IPS-15b (cell line): ENCODE measurements around the gene ZNF319.
A peak's percentile ranks its signal among the peaks of the same experiment; 100 is the strongest.
"Not testable (repeated sequence)": the region's sequence is repeated elsewhere in the genome, so short reads cannot be mapped to it uniquely, and the experiment has no call there.

Source experiments
- H3K27me3 ChIP-seq: one replicate; pipeline ENCODE4 v1.6.1; 2013; ENCODE audit warnings: low read length; ENCODE audit not compliant: control insufficient read depth, insufficient read depth
- H3K36me3 ChIP-seq: one replicate; pipeline ENCODE4 v1.6.1; 2013; ENCODE audit warnings: low read length; ENCODE audit not compliant: control insufficient read depth, insufficient read depth
- H3K4me1 ChIP-seq: one replicate; pipeline ENCODE4 v1.6.1; 2013; ENCODE audit warnings: mild to moderate bottlenecking, low read length; ENCODE audit not compliant: control insufficient read depth, insufficient read depth
- H3K4me3 ChIP-seq: one replicate; pipeline ENCODE4 v1.5.1; 2013; ENCODE audit warnings: low read depth, low read length
- H3K9ac ChIP-seq: one replicate; pipeline ENCODE4 v1.6.1; 2013; ENCODE audit warnings: low read depth, mild to moderate bottlenecking, low read length
- H3K9me3 ChIP-seq: one replicate; pipeline ENCODE4 v1.6.1; 2013; ENCODE audit warnings: mild to moderate bottlenecking, low read length; ENCODE audit not compliant: control insufficient read depth, insufficient read depth

Gene ZNF319

DNA sequence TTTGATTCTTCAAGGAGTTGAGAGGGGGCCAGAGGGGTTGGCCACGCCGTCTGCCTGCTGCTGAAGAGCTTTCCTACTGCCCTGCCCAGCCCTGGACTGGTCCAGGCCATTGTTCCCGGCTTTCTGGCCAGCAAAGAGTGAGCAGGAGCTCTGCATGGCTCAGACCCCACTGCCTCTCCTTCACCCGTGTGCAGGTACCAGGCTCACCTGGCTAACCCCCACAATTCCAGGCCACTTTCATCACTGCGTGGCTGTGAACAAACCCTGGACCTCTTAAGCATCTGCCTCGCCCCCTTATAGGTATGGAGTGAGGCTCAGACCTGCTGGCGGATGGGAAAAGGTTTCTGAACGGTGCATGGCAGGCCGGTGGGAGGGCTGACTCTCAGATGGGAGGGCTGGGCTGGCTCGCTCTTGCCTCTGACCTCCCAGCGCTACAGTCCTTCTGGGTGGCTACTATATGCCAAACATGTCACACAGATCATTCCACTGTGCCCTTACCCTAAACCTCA is 8.9 kb downstream of the ZNF319 start:
- Histone ChIP-seq H3K4me3 (no peak overlapping the region), H3K36me3 (peaks cover 6% of the 10 kb centered on the region), H3K4me1 (no peaks in the 10 kb centered on the region), H3K9me3 (no peaks in the 10 kb centered on the region), H3K27me3 (peaks cover 8% of the 10 kb centered on the region), H3K9ac (no peak overlapping the region)

DNA sequence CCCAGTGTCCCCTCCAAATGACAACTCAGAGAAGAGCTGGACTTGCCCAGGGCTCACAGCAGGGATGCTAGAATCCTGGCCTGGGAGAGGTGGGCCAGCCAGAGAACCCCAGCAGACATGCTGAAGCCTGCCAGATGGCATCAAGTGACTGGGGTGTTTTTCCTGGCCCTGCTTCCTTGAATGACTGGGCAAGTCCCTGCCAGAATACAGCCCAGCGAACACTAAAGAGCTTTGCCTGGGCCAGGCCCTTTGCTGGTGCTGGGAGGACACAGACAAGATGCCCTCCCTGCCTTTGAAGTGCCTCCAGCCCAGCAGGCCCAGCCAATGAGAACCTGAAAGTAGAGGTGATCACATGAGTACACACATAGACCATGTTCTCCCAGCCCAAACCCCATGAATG is 11.5 kb downstream of the ZNF319 start:
- Histone ChIP-seq H3K4me1 (no peaks in the 10 kb centered on the region), H3K9ac (no peak overlapping the region), H3K27me3 (peaks cover 29% of the 10 kb centered on the region), H3K4me3 (no peak overlapping the region), H3K36me3 (no peaks in the 10 kb centered on the region), H3K9me3 (no peaks in the 10 kb centered on the region)

- H3K4me3 ChIP-seq: no peak overlapping the region
- no peaks in the 10 kb centered on the region for H3K9me3 ChIP-seq
- H3K9ac ChIP-seq: no peak overlapping the region
- peaks cover 34% of the 10 kb centered on the region for H3K27me3 ChIP-seq
- H3K4me1 ChIP-seq: no peaks in the 10 kb centered on the region
- H3K36me3 ChIP-seq: no peaks in the 10 kb centered on the region
These were observed 12.9 kb downstream of the ZNF319 start for GRCh38 chr16:57987441-57988177.

DNA sequence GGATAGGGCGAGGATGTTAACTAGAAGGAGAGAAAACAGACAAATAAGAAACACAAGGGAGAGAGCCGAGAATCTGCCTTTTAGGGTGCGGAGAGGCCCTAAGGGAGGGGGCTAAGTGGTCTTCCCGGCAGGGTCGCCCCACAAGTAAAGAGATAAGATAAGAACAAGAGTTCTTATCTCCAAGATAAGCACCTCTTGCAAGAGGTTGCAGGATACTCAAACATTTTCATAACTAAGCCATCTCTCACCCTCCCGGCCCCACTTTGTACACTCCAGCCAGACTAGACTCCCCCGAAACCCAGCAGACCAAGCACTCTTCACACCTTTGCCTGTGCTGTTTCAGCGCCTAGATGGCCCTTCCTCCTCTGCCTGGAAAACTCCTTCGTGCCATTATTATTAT is 14.3 kb downstream of the ZNF319 start:
- H3K36me3 ChIP-seq: no peaks in the 10 kb centered on the region
- peaks cover 34% of the 10 kb centered on the region for H3K27me3 ChIP-seq
- no peaks in the 10 kb centered on the region for H3K9me3 ChIP-seq
- no peak overlapping the region for H3K9ac ChIP-seq
- peak overlapping the region; percentile 68 for H3K4me3 ChIP-seq
- H3K4me1 ChIP-seq: no peaks in the 10 kb centered on the region

DNA sequence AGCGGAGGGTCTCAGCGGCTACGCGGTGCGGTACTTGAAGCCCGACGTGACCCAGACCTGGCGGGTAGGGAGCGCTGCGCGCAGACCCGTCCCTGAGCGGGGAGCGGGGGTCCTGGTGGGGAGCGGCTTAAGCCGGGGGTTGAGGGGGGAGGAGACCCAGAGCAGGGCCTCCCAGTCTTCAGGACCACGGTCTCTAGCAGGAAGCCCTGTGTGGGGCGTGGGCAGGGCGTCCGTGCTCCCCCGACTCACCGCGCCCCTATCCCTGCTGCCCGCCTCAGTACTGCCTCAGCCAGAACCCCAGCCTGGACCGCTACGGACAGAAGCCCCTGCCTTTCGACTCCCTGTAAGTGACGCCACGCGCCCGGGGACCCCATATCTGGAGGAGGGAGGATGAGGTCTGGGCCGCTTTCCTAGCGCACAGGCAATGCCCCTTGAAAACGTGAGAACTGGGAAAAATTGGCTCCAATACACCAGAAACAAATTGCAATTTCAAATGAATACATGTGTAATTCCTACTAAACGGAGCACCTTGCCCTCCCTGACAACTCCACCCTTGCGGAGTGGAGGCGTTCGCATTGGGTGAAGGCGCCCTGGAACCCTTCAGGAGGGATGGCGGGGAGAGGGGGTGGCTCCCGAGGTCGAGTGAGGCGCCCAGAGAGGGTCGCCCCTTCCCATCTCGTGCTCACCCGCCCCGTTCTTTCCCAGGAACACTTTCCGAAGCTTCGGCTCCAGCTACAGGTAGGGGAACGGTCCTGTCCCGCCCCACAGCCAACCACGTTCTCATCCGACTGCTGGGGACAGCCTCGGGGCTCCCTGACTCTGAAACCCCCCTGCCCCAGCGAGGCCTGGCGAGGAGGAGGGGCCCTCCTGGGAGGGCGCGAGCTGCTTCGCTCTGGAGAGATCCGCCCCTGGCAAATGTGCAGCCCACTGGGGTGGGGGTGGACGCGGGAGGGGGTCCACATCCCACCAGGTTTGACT is 15.0 kb downstream of the ZNF319 start:
- Histone ChIP-seq H3K9ac (no peak overlapping the region), H3K4me3 (peak overlapping the region; percentile 68), H3K4me1 (no peaks in the 10 kb centered on the region), H3K36me3 (no peaks in the 10 kb centered on the region), H3K9me3 (no peaks in the 10 kb centered on the region), H3K27me3 (peaks cover 34% of the 10 kb centered on the region)

DNA sequence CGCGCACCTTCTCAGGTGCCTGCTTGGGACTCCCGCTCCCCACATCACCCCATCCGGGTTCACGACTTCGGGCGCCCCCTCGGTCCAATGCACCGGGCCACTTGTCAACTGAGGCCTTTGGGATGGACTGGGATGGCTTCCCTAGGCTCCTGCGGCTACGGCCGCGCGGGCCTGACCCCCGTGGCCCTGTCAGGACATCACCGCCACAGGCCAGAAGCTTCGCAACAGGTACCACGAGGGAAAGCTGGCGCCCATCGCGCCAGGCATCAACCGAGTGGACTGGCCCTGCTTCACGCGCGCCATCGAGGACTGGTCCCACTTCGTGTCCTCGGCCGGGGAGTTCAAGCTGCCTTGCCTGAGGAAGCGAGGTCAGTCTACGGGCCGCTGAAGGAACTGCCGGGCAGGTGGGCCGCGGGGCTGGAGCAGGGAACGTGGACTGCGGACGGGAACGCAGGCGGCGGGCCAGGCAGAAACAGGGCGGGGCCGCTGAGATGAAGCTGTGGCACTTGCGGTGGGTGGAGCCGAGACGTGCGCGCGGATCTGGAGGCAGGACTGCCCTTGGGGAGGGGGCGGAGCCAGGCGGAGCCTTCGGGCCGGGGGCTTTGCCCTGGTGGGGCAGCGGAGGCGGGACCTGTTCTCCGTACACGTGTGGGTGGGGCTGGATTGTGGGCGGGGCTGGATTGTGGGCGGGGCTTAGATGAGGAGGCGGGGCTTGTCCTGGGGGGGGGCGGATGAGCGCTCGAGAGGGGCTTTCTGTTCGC is 15.8 kb downstream of the ZNF319 start:
- Histone ChIP-seq H3K36me3 (no peaks in the 10 kb centered on the region), H3K4me3 (peak overlapping the region; percentile 75), H3K9ac (peak overlapping the region; percentile 54)

DNA sequence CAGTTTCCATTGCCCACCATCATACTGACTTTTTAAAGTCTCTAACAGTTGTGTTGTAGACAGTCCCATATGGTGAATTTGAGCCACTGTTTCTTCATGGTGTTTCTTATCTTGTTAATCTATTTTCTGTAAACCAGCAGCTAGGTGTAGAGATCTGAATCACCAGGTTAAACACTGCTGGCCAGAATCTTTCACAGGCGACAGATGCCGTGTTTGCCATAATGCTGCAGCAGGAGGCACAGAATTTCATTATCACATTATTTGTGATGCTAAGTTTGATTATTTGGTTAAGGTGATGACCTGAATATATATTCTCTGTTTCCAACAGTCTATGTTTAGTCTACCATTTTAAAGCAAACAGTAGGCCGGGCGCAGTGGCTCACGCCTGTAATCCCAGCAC is 18.1 kb downstream of the ZNF319 start:
- Histone ChIP-seq H3K4me3 (no peak overlapping the region), H3K9me3 (no peaks in the 10 kb centered on the region), H3K9ac (no peak overlapping the region), H3K4me1 (no peaks in the 10 kb centered on the region), H3K27me3 (peaks cover 30% of the 10 kb centered on the region), H3K36me3 (no peaks in the 10 kb centered on the region)

More for the DNA sequence above, 15.8 kb downstream of the ZNF319 start:
- Histone ChIP-seq H3K9me3 (no peaks in the 10 kb centered on the region), H3K27me3 (peaks cover 34% of the 10 kb centered on the region), H3K4me1 (no peaks in the 10 kb centered on the region)

DNA sequence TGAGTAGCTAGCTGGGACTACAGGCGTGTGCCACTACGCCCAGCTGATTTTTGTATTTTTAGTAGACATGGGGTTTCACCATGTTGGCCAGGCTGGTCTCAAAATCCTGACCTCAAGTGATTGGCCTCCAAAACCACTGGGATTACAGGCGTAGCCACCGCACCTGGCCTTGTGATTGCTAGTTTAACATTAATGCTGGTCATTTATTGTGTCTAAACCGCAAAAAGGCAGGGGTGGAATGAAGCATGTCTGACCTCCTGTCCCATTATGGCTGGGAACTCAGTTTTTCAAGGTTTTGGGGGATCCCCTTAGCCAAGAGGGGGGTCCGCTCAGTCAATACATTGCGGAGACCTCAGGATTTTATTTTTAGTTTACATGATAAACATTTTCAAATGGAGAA is 18.8 kb downstream of the ZNF319 start:
- H3K4me3 ChIP-seq: no peak overlapping the region
- H3K27me3 ChIP-seq: peaks cover 26% of the 10 kb centered on the region
- no peak overlapping the region for H3K9ac ChIP-seq
- H3K4me1 ChIP-seq: no peaks in the 10 kb centered on the region
- no peaks in the 10 kb centered on the region for H3K9me3 ChIP-seq
- no peaks in the 10 kb centered on the region for H3K36me3 ChIP-seq

DNA sequence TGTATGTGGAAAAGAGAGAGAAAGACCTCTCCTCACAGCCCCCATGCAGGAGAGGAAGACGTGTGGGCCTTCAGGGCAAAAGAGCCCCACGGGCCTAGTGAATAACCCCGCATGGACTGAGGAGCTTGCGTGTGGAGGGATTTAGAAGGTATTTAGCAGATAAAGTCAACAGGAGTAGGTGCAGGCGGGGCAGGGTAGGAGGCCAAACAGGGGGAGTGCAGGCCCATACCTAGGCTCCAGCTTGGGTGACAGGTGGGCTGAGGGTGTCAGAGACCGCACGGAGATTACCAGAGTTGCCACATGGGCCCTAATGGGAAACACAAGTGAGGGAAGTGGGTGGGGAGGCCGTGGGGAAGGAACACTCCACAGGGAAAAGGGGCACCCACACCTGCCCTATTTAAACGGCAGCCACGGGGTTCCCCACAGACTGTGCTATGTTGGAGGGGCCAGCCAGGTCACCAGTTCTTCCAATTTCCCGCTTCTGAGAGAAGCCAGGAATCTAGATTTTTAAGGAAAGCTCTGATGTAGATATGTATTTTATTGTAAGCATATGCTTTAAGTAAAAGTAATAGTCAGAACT is 21.4 kb downstream of the ZNF319 start:
- Histone ChIP-seq H3K9ac (no peak overlapping the region), H3K36me3 (no peaks in the 10 kb centered on the region), H3K4me1 (no peaks in the 10 kb centered on the region), H3K27me3 (peaks cover 7% of the 10 kb centered on the region), H3K9me3 (no peaks in the 10 kb centered on the region), H3K4me3 (no peak overlapping the region)

GRCh38 chr16:57978070-57978465 is 22.4 kb downstream of the ZNF319 start:
- H3K36me3 ChIP-seq, H3K27me3 ChIP-seq, H3K4me3 ChIP-seq, H3K9ac ChIP-seq, H3K9me3 ChIP-seq, H3K4me1 ChIP-seq: not testable (repeated sequence)

- Histone ChIP-seq H3K4me1 (no peaks in the 10 kb centered on the region), H3K4me3 (no peak overlapping the region)
These were observed 22.9 kb downstream of the ZNF319 start for GRCh38 chr16:57977418-57978069.

More at GRCh38 chr16:57977418-57978069, 22.9 kb downstream of the ZNF319 start:
- H3K27me3 ChIP-seq: no peaks in the 10 kb centered on the region
- H3K9ac ChIP-seq: no peak overlapping the region
- H3K9me3 ChIP-seq: no peaks in the 10 kb centered on the region
- H3K36me3 ChIP-seq: no peaks in the 10 kb centered on the region
